ENCODE measurements around the gene SNX21. TPM values are rescaled to one million over a fixed set of nuclear protein-coding genes. Genes with fewer than 3 reads are reported as not detected.
A peak's percentile ranks its signal among the peaks of the same experiment; 100 is the strongest.

The SNX21 gene
- total and polyA plus RNA-seq, 9 of the 15 experiments (the other 6 are each of a cell fraction or from before 2014, with no cell fraction given) = 0.10 to 1.2 (median 0.42) TPM

GRCh38 chr20:45788351-45788750 is 45.2 kb upstream of the SNX21 start:
- no peaks in the 10 kb centered on the region for H3K9me1 ChIP-seq (ENCODE audit: control insufficient read depth, insufficient read depth, low read length)
- ATAC-seq = no peak
- no peak for FAIRE-seq
- POLR2A ChIA-PET = interaction anchor here (0.6 kb wide), 1 partner anchor 106 kb away, joined by 4 read pairs; no protein-coding TSS in a partner anchor
- no TSS peak for BruUV-seq (replicated peaks)
- in situ Hi-C loops (cut with MboI) = no loop called here
- 18% methylated on average over 3 of the region's 3 CpGs for WGBS (ENCODE audit: insufficient coverage, low coverage, missing lambda C conversion rate)
- TF ChIP-seq RBM25 (IDR thresholded peaks at IDR 0.05; ENCODE audit: low read depth, low read length, severe bottlenecking) (peak; percentile 91), ZNF212 (CRISPR knock-in tag; IDR thresholded peaks at IDR 0.05) (no peak), ARID1B (IDR thresholded peaks at IDR 0.05) (no peak), KDM1A (IDR thresholded peaks at IDR 0.05) (0 out of 4 replicates have a peak, but pooled peaks of 1 of the 2 experiments have one; percentile 29), BCOR (IDR thresholded peaks at IDR 0.05) (peak; percentile 53; the same call in 1 of the 2 replicates), MAFG (tag; conservative IDR thresholded peaks at IDR 0.05) (no peak), ZNF764 (CRISPR knock-in tag; IDR thresholded peaks at IDR 0.05; ENCODE audit: low read depth) (no peak), ZNF224 (CRISPR knock-in tag; IDR thresholded peaks at IDR 0.05) (no peak), ZNF639 (CRISPR knock-in tag; conservative IDR thresholded peaks at IDR 0.05 in 1 of 2, IDR thresholded peaks at IDR 0.05 in 1 of 2) (no peak), NONO (IDR thresholded peaks at IDR 0.05; ENCODE audit: low read depth in 2 of 2, low read length in 1 of 2) (no peak)
- TF ChIP-seq, protein P1, sequence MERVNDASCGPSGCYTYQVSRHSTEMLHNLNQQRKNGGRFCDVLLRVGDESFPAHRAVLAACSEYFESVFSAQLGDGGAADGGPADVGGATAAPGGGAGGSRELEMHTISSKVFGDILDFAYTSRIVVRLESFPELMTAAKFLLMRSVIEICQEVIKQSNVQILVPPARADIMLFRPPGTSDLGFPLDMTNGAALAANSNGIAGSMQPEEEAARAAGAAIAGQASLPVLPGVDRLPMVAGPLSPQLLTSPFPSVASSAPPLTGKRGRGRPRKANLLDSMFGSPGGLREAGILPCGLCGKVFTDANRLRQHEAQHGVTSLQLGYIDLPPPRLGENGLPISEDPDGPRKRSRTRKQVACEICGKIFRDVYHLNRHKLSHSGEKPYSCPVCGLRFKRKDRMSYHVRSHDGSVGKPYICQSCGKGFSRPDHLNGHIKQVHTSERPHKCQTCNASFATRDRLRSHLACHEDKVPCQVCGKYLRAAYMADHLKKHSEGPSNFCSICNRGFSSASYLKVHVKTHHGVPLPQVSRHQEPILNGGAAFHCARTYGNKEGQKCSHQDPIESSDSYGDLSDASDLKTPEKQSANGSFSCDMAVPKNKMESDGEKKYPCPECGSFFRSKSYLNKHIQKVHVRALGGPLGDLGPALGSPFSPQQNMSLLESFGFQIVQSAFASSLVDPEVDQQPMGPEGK (CRISPR knock-in tag; IDR thresholded peaks at IDR 0.05; ENCODE audit: borderline replicate concordance) = no peak
- TF ChIP-seq, protein P2, sequence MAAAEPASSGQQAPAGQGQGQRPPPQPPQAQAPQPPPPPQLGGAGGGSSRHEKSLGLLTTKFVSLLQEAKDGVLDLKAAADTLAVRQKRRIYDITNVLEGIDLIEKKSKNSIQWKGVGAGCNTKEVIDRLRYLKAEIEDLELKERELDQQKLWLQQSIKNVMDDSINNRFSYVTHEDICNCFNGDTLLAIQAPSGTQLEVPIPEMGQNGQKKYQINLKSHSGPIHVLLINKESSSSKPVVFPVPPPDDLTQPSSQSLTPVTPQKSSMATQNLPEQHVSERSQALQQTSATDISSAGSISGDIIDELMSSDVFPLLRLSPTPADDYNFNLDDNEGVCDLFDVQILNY (CRISPR knock-in tag; IDR thresholded peaks at IDR 0.05) = no peak
- H3K36me3 ChIP-seq (ENCODE audit: control insufficient read depth, insufficient read depth, low read length) = no peaks in the 10 kb centered on the region
- intact Hi-C loops (cut with micrococcal nuclease) = no loop called here
- no peaks in the 10 kb centered on the region for H4K20me1 ChIP-seq (replicated peaks; ENCODE audit: control insufficient read depth, insufficient read depth, low read length)
- no peak for DNase-seq (ENCODE audit: extremely low read depth in 1 of 4, low spot score in 3 of 4)
- H3K9ac ChIP-seq (ENCODE audit: insufficient read depth in 1 of 2, low read depth in 2 of 2, low read length in 2 of 2) = no peak overlapping the region
- H2AFZ ChIP-seq (ENCODE audit: low read depth, low read length) = no peak overlapping the region
- H3K4me2 ChIP-seq (ENCODE audit: insufficient read depth, low read length) = no peak overlapping the region
- H3K4me1 ChIP-seq (replicated peaks in 1 of 2; ENCODE audit: control insufficient read depth in 2 of 2, insufficient read depth in 2 of 2, low read length in 2 of 2) = peaks cover 5 to 11% of the 10 kb centered on the region in 2 experiments; a peak in 3 of 5 replicates
- H3K79me2 ChIP-seq (ENCODE audit: control insufficient read depth, insufficient read depth, low read length) = peaks cover 11% of the 10 kb centered on the region
- H3K27me3 ChIP-seq (ENCODE audit: control insufficient read depth in 2 of 2, insufficient read depth in 2 of 2, low read length in 2 of 2) = no peaks in the 10 kb centered on the region
- no peaks in the 10 kb centered on the region for H3K9me3 ChIP-seq (replicated peaks; ENCODE audit: control insufficient read depth, insufficient read depth, low read depth, low read length)
- H3K4me3 ChIP-seq = no peak overlapping the region
- CTCF ChIA-PET (ENCODE audit: low intra/inter-chr PET ratio) = no interaction called here
- no peak overlapping the region for H3K27ac ChIP-seq (ENCODE audit: extremely low read depth, low read depth, low read length)
